HepG2 (cell line): ENCODE data around the gene JHY.

Experiments used
- CHD2 ChIP-seq: IDR thresholded peaks from 2 replicates; pipeline ENCODE4 v1.6.1; 2011; ENCODE audit warnings: low read depth, low read length, improper control_type of control experiment
- CREB1 ChIP-seq, 2 experiments: fragments of 450-650 bp in 1 of 2; IDR thresholded peaks; 2 replicates each; pipeline ENCODE4 v1.6.1; 2016 to 2017; ENCODE audit warnings: control low read depth in 1 of 2, mild to moderate bottlenecking in 1 of 2, missing compliant biosample characterization in 1 of 2, missing genetic modification characterization in 1 of 2
- CTCF ChIP-seq: sonication (generic); formaldehyde crosslinking; IDR thresholded peaks from 2 replicates; pipeline ENCODE4 v1.5.0; 2020; ENCODE audit warnings: mild to moderate bottlenecking, missing genetic modification reagents, moderate library complexity
- ETS1 ChIP-seq: sonication (generic); formaldehyde crosslinking; IDR thresholded peaks from 2 replicates; pipeline ENCODE4 v1.4.0; 2020; ENCODE audit warnings: missing genetic modification reagents
- GTF2F1 ChIP-seq: fragments of 150-350 bp; IDR thresholded peaks from 2 replicates; pipeline ENCODE4 v1.6.1; 2014; ENCODE audit warnings: low read length
- JUN ChIP-seq: sonication (generic); formaldehyde crosslinking; IDR thresholded peaks from 2 replicates; pipeline ENCODE4 v1.4.0; 2020; ENCODE audit warnings: mild to moderate bottlenecking, missing genetic modification reagents
- NFE2 ChIP-seq: sonication (generic); formaldehyde crosslinking; IDR thresholded peaks from 2 replicates; pipeline ENCODE4 v1.4.0; 2020; ENCODE audit warnings: missing genetic modification reagents
- POLR2A ChIP-seq, 2 experiments: IDR thresholded peaks; 2 replicates each; pipeline ENCODE4 v1.6.1; 2011; ENCODE audit warnings: low read depth in 2 of 2, low read length in 2 of 2, mild to moderate bottlenecking in 1 of 2, moderate library complexity in 1 of 2; ENCODE audit not compliant: insufficient read depth in 1 of 2
- SNAPC5 ChIP-seq: sonication (generic); formaldehyde crosslinking; IDR thresholded peaks from 2 replicates; pipeline ENCODE4 v1.8.1; 2023; ENCODE audit warnings: mild to moderate bottlenecking, missing genetic modification reagents, borderline replicate concordance
- SP1 ChIP-seq, 2 experiments: fragments of 450-650 bp in 1 of 2; sonication (generic) in 1 of 2; formaldehyde crosslinking in 1 of 2; IDR thresholded peaks; 2 replicates each; pipeline versions ENCODE4 v1.4.0 to v1.6.1; 2016 to 2020; ENCODE audit warnings: missing genetic modification reagents in 1 of 2
- SRSF4 ChIP-seq: fragments of 200-400 bp; formaldehyde crosslinking; IDR thresholded peaks from one replicate; pipeline ENCODE4 v1.6.1; 2018; ENCODE audit warnings: mild to moderate bottlenecking, low read depth, low read length, moderate library complexity; ENCODE audit not compliant: poor library complexity, severe bottlenecking
- TOE1 ChIP-seq: sonication (generic); formaldehyde crosslinking; IDR thresholded peaks from 2 replicates; pipeline ENCODE4 v1.4.0; 2020; ENCODE audit warnings: mild to moderate bottlenecking, missing genetic modification reagents
- ZNF274 ChIP-seq: sonication (generic); formaldehyde crosslinking; IDR thresholded peaks from 2 replicates; pipeline ENCODE4 v1.5.1; 2020; ENCODE audit warnings: mild to moderate bottlenecking, missing genetic modification reagents

- no peak for TF ChIP-seq SRSF4
- TF ChIP-seq SNAPC5 = no peak
- 0 out of 2 replicates have a peak, but pooled peaks have one; percentile 49 for TF ChIP-seq JUN (CRISPR knock-in tag)
- no peak for TF ChIP-seq POLR2A (IDR thresholded peaks at IDR 0.05; ENCODE audit: insufficient read depth in 1 of 2, low read depth in 2 of 2, low read length in 2 of 2)
- TF ChIP-seq CHD2 = no peak
- no peak for TF ChIP-seq NFE2 (CRISPR knock-in tag)
- no peak for TF ChIP-seq CTCF (CRISPR knock-in tag)
- no peak for TF ChIP-seq ETS1 (CRISPR knock-in tag)
- no peak for TF ChIP-seq SP1 (IDR thresholded peaks at IDR 0.05)
- no peak for TF ChIP-seq SP1 (CRISPR knock-in tag; IDR thresholded peaks at IDR 0.05)
- TF ChIP-seq ZNF274 (CRISPR knock-in tag) = no peak
- peak; percentile 70 for TF ChIP-seq CREB1 (IDR thresholded peaks at IDR 0.05)
- TF ChIP-seq CREB1 (CRISPR knock-in tag; IDR thresholded peaks at IDR 0.05) = peak; percentile 63
- TF ChIP-seq TOE1 (CRISPR knock-in tag) = no peak
- TF ChIP-seq GTF2F1 = no peak
Observed at GRCh38 chr11:122843281-122844141, 39.0 kb upstream of the JHY start.
